Measurements from ENCODE around the gene DIS3L2.

DIS3L2 gene

DNA sequence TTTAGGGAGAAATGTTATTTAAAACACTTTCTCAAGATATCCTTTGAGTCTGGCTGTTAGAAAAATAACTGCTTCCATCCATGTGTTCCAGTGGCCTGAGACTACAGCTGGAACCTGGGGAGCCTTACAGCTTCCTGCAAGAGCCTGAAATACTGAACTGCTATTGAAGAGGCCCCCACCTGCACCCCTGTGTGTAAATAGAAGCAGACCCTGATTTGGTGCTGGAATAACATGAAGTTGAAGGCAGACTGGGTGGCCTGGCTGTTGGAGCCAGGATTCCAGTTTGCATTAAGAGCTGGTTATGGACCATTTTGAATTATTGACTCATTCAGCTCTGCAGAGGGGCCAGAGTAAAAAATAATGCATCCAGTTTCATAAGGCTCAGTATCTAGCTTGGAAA, 61.9 kb downstream of the DIS3L2 start:
- TF ChIP-seq TOX (CRISPR knock-in tag; IDR thresholded peaks at IDR 0.05; ENCODE audit: borderline replicate concordance) (no peak), ZNF8 (CRISPR knock-in tag; IDR thresholded peaks at IDR 0.05) (no peak), GLIS3 (CRISPR knock-in tag; IDR thresholded peaks at IDR 0.05) (no peak), ISL1 (CRISPR knock-in tag; IDR thresholded peaks at IDR 0.05) (no peak), ZC3H10 (CRISPR knock-in tag; IDR thresholded peaks at IDR 0.05) (no peak), CREB5 (CRISPR knock-in tag; IDR thresholded peaks at IDR 0.05; ENCODE audit: low read depth) (no peak), ARNTL (CRISPR knock-in tag; IDR thresholded peaks at IDR 0.05; ENCODE audit: borderline replicate concordance, low read depth) (no peak), ZNF70 (CRISPR knock-in tag; IDR thresholded peaks at IDR 0.05) (no peak), ESRRG (CRISPR knock-in tag; IDR thresholded peaks at IDR 0.05) (no peak), SNAI2 (CRISPR knock-in tag; IDR thresholded peaks at IDR 0.05) (no peak), OSR1 (CRISPR knock-in tag; IDR thresholded peaks at IDR 0.05) (no peak), TCF4 (CRISPR knock-in tag; IDR thresholded peaks at IDR 0.05; ENCODE audit: borderline replicate concordance) (no peak), PATZ1 (CRISPR knock-in tag; IDR thresholded peaks at IDR 0.05; ENCODE audit: borderline replicate concordance) (no peak), ZFP3 (CRISPR knock-in tag; IDR thresholded peaks at IDR 0.05) (no peak)
- TF ChIP-seq, protein P1, sequence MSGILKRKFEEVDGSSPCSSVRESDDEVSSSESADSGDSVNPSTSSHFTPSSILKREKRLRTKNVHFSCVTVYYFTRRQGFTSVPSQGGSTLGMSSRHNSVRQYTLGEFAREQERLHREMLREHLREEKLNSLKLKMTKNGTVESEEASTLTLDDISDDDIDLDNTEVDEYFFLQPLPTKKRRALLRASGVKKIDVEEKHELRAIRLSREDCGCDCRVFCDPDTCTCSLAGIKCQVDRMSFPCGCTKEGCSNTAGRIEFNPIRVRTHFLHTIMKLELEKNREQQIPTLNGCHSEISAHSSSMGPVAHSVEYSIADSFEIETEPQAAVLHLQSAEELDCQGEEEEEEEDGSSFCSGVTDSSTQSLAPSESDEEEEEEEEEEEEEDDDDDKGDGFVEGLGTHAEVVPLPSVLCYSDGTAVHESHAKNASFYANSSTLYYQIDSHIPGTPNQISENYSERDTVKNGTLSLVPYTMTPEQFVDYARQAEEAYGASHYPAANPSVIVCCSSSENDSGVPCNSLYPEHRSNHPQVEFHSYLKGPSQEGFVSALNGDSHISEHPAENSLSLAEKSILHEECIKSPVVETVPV (CRISPR knock-in tag; IDR thresholded peaks at IDR 0.05), result no peak
- TF ChIP-seq, protein P2, sequence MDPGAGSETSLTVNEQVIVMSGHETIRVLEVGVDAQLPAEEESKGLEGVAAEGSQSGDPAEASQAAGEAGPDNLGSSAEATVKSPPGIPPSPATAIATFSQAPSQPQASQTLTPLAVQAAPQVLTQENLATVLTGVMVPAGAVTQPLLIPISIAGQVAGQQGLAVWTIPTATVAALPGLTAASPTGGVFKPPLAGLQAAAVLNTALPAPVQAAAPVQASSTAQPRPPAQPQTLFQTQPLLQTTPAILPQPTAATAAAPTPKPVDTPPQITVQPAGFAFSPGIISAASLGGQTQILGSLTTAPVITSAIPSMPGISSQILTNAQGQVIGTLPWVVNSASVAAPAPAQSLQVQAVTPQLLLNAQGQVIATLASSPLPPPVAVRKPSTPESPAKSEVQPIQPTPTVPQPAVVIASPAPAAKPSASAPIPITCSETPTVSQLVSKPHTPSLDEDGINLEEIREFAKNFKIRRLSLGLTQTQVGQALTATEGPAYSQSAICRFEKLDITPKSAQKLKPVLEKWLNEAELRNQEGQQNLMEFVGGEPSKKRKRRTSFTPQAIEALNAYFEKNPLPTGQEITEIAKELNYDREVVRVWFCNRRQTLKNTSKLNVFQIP (CRISPR knock-in tag; IDR thresholded peaks at IDR 0.05; ENCODE audit: borderline replicate concordance, low read depth), result no peak
- TF ChIP-seq, protein P3, sequence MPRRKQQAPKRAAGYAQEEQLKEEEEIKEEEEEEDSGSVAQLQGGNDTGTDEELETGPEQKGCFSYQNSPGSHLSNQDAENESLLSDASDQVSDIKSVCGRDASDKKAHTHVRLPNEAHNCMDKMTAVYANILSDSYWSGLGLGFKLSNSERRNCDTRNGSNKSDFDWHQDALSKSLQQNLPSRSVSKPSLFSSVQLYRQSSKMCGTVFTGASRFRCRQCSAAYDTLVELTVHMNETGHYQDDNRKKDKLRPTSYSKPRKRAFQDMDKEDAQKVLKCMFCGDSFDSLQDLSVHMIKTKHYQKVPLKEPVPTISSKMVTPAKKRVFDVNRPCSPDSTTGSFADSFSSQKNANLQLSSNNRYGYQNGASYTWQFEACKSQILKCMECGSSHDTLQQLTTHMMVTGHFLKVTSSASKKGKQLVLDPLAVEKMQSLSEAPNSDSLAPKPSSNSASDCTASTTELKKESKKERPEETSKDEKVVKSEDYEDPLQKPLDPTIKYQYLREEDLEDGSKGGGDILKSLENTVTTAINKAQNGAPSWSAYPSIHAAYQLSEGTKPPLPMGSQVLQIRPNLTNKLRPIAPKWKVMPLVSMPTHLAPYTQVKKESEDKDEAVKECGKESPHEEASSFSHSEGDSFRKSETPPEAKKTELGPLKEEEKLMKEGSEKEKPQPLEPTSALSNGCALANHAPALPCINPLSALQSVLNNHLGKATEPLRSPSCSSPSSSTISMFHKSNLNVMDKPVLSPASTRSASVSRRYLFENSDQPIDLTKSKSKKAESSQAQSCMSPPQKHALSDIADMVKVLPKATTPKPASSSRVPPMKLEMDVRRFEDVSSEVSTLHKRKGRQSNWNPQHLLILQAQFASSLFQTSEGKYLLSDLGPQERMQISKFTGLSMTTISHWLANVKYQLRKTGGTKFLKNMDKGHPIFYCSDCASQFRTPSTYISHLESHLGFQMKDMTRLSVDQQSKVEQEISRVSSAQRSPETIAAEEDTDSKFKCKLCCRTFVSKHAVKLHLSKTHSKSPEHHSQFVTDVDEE (CRISPR knock-in tag; IDR thresholded peaks at IDR 0.05), result no peak
- no peak for ATAC-seq

GRCh38 chr2:232024457-232024856, 62.9 kb downstream of the DIS3L2 start:
- TF ChIP-seq CSDC2 (CRISPR knock-in tag; IDR thresholded peaks at IDR 0.05), result no peak
- no peak for ATAC-seq

GRCh38 chr2:232026910-232027309, 65.4 kb downstream of the DIS3L2 start:
- no peak for ATAC-seq
- TF ChIP-seq GLIS3 (CRISPR knock-in tag; IDR thresholded peaks at IDR 0.05), result no peak
- no peak for TF ChIP-seq ZNF70 (CRISPR knock-in tag; IDR thresholded peaks at IDR 0.05)
- TF ChIP-seq ESRRG (CRISPR knock-in tag; IDR thresholded peaks at IDR 0.05), result no peak
- TF ChIP-seq ZNF565 (CRISPR knock-in tag; conservative IDR thresholded peaks at IDR 0.05; ENCODE audit: low read depth), result no peak
- no peak for TF ChIP-seq ZNF8 (CRISPR knock-in tag; IDR thresholded peaks at IDR 0.05)
- no peak for TF ChIP-seq ARNTL (CRISPR knock-in tag; IDR thresholded peaks at IDR 0.05; ENCODE audit: borderline replicate concordance, low read depth)
- TF ChIP-seq BACH2 (CRISPR knock-in tag; IDR thresholded peaks at IDR 0.05; ENCODE audit: borderline replicate concordance), result no peak
- no peak for TF ChIP-seq PATZ1 (CRISPR knock-in tag; IDR thresholded peaks at IDR 0.05; ENCODE audit: borderline replicate concordance)
- no peak for TF ChIP-seq SNAI2 (CRISPR knock-in tag; IDR thresholded peaks at IDR 0.05)
- no peak for TF ChIP-seq OSR1 (CRISPR knock-in tag; IDR thresholded peaks at IDR 0.05)
- no peak for TF ChIP-seq ZFP3 (CRISPR knock-in tag; IDR thresholded peaks at IDR 0.05)
- TF ChIP-seq CSDC2 (CRISPR knock-in tag; IDR thresholded peaks at IDR 0.05), result no peak
- TF ChIP-seq TCF4 (CRISPR knock-in tag; IDR thresholded peaks at IDR 0.05; ENCODE audit: borderline replicate concordance), result no peak
- TF ChIP-seq RARB (CRISPR knock-in tag; IDR thresholded peaks at IDR 0.05), result no peak
- TF ChIP-seq ZFP30 (CRISPR knock-in tag; IDR thresholded peaks at IDR 0.05), result no peak
- TF ChIP-seq, protein P2 (CRISPR knock-in tag; IDR thresholded peaks at IDR 0.05; ENCODE audit: borderline replicate concordance, low read depth), result no peak
- TF ChIP-seq ZC3H10 (CRISPR knock-in tag; IDR thresholded peaks at IDR 0.05), result no peak

Measured in SK-N-SH treated with all-trans-retinoic acid at 6 μM for 48 hours (cell line).